HepG2 (cell line): ENCODE results near the gene SYNM. TPM values are rescaled to one million over a fixed set of nuclear protein-coding genes. Genes with fewer than 3 reads are reported as not detected.

Experiments used
- ATAC-seq: fragments of 200-7000 bp; cut with Tn5 transposase; 3 replicates; pipeline ENCODE4 v1.9.1; 2020; ENCODE audit warnings: mild to moderate bottlenecking, moderate library complexity
- BruUV-seq: library from RNA; stranded (reverse); fragments of 400-500 nt; replicated peaks from 2 replicates; lab custom pipeline; 2021; lab: Mats Ljungman, UMichigan
- CTCF ChIA-PET: fragments of 300-600 bp; formaldehyde crosslinking; extraction: SDS; loops from one replicate; lab custom pipeline; 2021; ENCODE audit warnings: low total read pairs, inconsistent platforms, low intra/inter-chr PET ratio; lab: Yijun Ruan, JAX
- POLR2A ChIA-PET: fragments of 350-600 bp; sonication (Branson Sonifier 250); formaldehyde crosslinking; loops from one replicate; lab custom pipeline; 2020; ENCODE audit warnings: antibody characterized with exemption, inconsistent platforms; lab: Yijun Ruan, JAX
- DNase-seq: peaks from one replicate; pipeline ENCODE4 v3.0.0-alpha.2; 2015; ENCODE audit warnings: low spot score
- FAIRE-seq: peaks from 3 replicates; lab custom pipeline; 2011; peaks lifted over from hg19 to GRCh38; lab: Jason Lieb, UNC
- H2AFZ ChIP-seq: one replicate; pipeline ENCODE4 v1.6.1; 2011; ENCODE audit warnings: low read length, inconsistent platforms
- H3K27ac ChIP-seq: fragments of 300-600 bp; 3 replicates; pipeline ENCODE4 v1.8.0; 2011; ENCODE audit warnings: mixed run types, mild to moderate bottlenecking, mixed read lengths, low read length, inconsistent platforms; ENCODE audit not compliant: insufficient read depth; ENCODE audit errors: extremely low read length
- H3K27me3 ChIP-seq, 2 experiments: fragments of 200-600 bp in 1 of 2; 2 replicates in 1 of 2; 3 replicates in 1 of 2; pipeline versions ENCODE4 v1.6.0 to v1.8.0; 2011; ENCODE audit warnings: low read length in 2 of 2, mild to moderate bottlenecking in 2 of 2, moderate library complexity in 2 of 2, inconsistent platforms in 1 of 2; ENCODE audit not compliant: insufficient read depth in 2 of 2, control insufficient read depth in 1 of 2
- H3K36me3 ChIP-seq, 2 experiments: fragments of 200-600 bp in 1 of 2; replicated peaks in 1 of 2; 2 replicates in 1 of 2; 3 replicates in 1 of 2; pipeline versions ENCODE4 v1.5.1 to v1.8.0; 2011; ENCODE audit warnings: low read length in 2 of 2, inconsistent platforms in 1 of 2; ENCODE audit not compliant: insufficient read depth in 2 of 2, control insufficient read depth in 1 of 2
- H3K4me1 ChIP-seq: 2 replicates; pipeline ENCODE4 v1.5.1; 2012; ENCODE audit warnings: low read length, inconsistent platforms; ENCODE audit not compliant: insufficient read depth
- H3K4me2 ChIP-seq: 2 replicates; pipeline ENCODE4 v1.6.0; 2011; ENCODE audit warnings: low read depth, low read length, inconsistent platforms
- H3K4me3 ChIP-seq, 3 experiments: fragments of 200-600 bp in 1 of 3; sonication (generic), shearing (Covaris generic) in 1 of 3; replicated peaks in 1 of 3; 2 replicates each; pipeline ENCODE4 v1.5.1; 2011 to 2016; ENCODE audit warnings: low read length in 3 of 3, inconsistent platforms in 2 of 3, low read depth in 2 of 3, mild to moderate bottlenecking in 2 of 3, control low read depth in 1 of 3, mixed read lengths in 1 of 3; ENCODE audit not compliant: insufficient read depth in 1 of 3
- H3K79me2 ChIP-seq: one replicate; pipeline ENCODE4 v1.6.1; 2011; ENCODE audit warnings: low read length, inconsistent platforms; ENCODE audit not compliant: insufficient read depth
- H3K9ac ChIP-seq: 2 replicates; pipeline ENCODE4 v1.6.0; 2011; ENCODE audit warnings: mild to moderate bottlenecking, low read depth, low read length, inconsistent platforms; ENCODE audit not compliant: insufficient read depth
- H3K9me3 ChIP-seq: 2 replicates; pipeline ENCODE4 v1.5.1; 2012; ENCODE audit warnings: mild to moderate bottlenecking, low read length
- H4K20me1 ChIP-seq: 2 replicates; pipeline ENCODE4 v1.6.0; 2011; ENCODE audit warnings: inconsistent platforms, mild to moderate bottlenecking, low read length, moderate library complexity; ENCODE audit not compliant: insufficient read depth
- AGO2 ChIP-seq: fragments of 200-400 bp; formaldehyde crosslinking; optimal IDR thresholded peaks from 2 replicates; pipeline ENCODE3; 2017; ENCODE audit warnings: mild to moderate bottlenecking, low read depth, low read length, moderate library complexity
- CREM ChIP-seq, 2 experiments: sonication (generic) in 1 of 2; formaldehyde crosslinking in 1 of 2; IDR thresholded peaks; 2 replicates each; pipeline versions ENCODE4 v1.4.0 to v1.6.1; 2016 to 2020; ENCODE audit warnings: antibody characterized with exemption in 1 of 2, mild to moderate bottlenecking in 1 of 2, missing genetic modification reagents in 1 of 2
- FIP1L1 ChIP-seq: fragments of 200-400 bp; formaldehyde crosslinking; IDR thresholded peaks from 2 replicates; pipeline ENCODE4 v1.6.1; 2018; ENCODE audit warnings: low read depth, mild to moderate bottlenecking, low read length, moderate library complexity, borderline replicate concordance; ENCODE audit not compliant: insufficient read depth
- GTF2F1 ChIP-seq: fragments of 150-350 bp; IDR thresholded peaks from 2 replicates; pipeline ENCODE4 v1.6.1; 2014; ENCODE audit warnings: low read length
- GTF3A ChIP-seq: sonication (generic); formaldehyde crosslinking; conservative IDR thresholded peaks from 2 replicates; pipeline ENCODE4 v1.4.0; 2020; ENCODE audit warnings: mild to moderate bottlenecking, missing genetic modification reagents
- HHEX ChIP-seq: IDR thresholded peaks from 2 replicates; pipeline ENCODE4 v1.6.1; 2016; ENCODE audit warnings: control low read depth
- PLRG1 ChIP-seq: fragments of 450-650 bp; conservative IDR thresholded peaks from 2 replicates; pipeline ENCODE4 v1.6.1; 2016
- ZBTB7B ChIP-seq: sonication (generic); formaldehyde crosslinking; IDR thresholded peaks from 2 replicates; pipeline ENCODE4 v1.4.0; 2020; ENCODE audit warnings: missing genetic modification reagents
- ZNF136 ChIP-seq: sonication (generic); formaldehyde crosslinking; IDR thresholded peaks from 2 replicates; pipeline ENCODE4 v1.8.1; 2022; ENCODE audit warnings: low read depth, mild to moderate bottlenecking, moderate library complexity, missing genetic modification reagents
- ZNF33B ChIP-seq: sonication (generic); formaldehyde crosslinking; IDR thresholded peaks from 2 replicates; pipeline ENCODE4 v1.5.1; 2020; ENCODE audit warnings: mild to moderate bottlenecking, missing genetic modification reagents
- ZNF343 ChIP-seq: sonication (generic); formaldehyde crosslinking; IDR thresholded peaks from 2 replicates; pipeline ENCODE4 v1.4.0; 2020; ENCODE audit warnings: mild to moderate bottlenecking, missing genetic modification reagents
- ZNF460 ChIP-seq: sonication (generic); formaldehyde crosslinking; IDR thresholded peaks from 2 replicates; pipeline ENCODE4 v1.5.1; 2020; ENCODE audit warnings: missing genetic modification reagents, mild to moderate bottlenecking, borderline replicate concordance
- ZNF549 ChIP-seq: sonication (generic); formaldehyde crosslinking; IDR thresholded peaks from 2 replicates; pipeline ENCODE4 v1.5.0; 2020; ENCODE audit warnings: missing genetic modification reagents
- WGBS: methylation state at CpG from one replicate; pipeline ENCODE4 v1.1.6; 2017; ENCODE audit warnings: low lambda C conversion rate; 5-methylcytosine and 5-hydroxymethylcytosine counted together
- in situ Hi-C: cut with HindIII; loops from 2 replicates; pipeline ENCODE4 v1.10.0; 2017; ENCODE audit warnings: low pct_unique_long_range_greater_than_20kb; ENCODE audit not compliant: extremely low pct_ligation_motif_present
- intact Hi-C: fragments of 100-400 bp; cut with micrococcal nuclease; formaldehyde crosslinking; loops from one replicate; pipeline ENCODE4 v1.10.0; 2022; ENCODE audit not compliant: unreplicated experiment
- polyA plus RNA-seq, 8 experiments: library from polyadenylated mRNA; depleted of rRNA in 3 of 8; stranded (reverse) in 7 of 8; unstranded in 1 of 8; fragments of >200 nt; fragmentation: Illumina TruSeq in 4 of 8; extraction: Trizol in 4 of 8; gene quantifications; 2 replicates each; pipeline versions ENCODE4 v1.2.1 to v1.2.3, GENCODE V29; 2011 to 2016; ENCODE audit warnings: low read depth in 4 of 8, missing spikeins in 1 of 8, mixed read lengths in 1 of 8; ENCODE audit not compliant: insufficient read depth in 1 of 8
- total RNA-seq, 5 experiments: library from RNA; depleted of rRNA; stranded (reverse); fragments of >200 nt; fragmentation: Illumina TruSeq; extraction: Trizol; gene quantifications; 2 replicates each; pipeline ENCODE4 v1.2.3, GENCODE V29; 2016; ENCODE audit warnings: low read depth in 1 of 5
- TF ChIP-seq, protein P1 (sequence below): IDR thresholded peaks from 2 replicates; pipeline ENCODE4 v1.6.1; 2018; ENCODE audit warnings: missing genetic modification reagents
- TF ChIP-seq, protein P2 (sequence below): sonication (generic); formaldehyde crosslinking; IDR thresholded peaks from 2 replicates; pipeline ENCODE4 v1.4.0; 2020; ENCODE audit warnings: missing genetic modification reagents, mild to moderate bottlenecking, borderline replicate concordance
- TF ChIP-seq, protein P3 (sequence below): sonication (generic); formaldehyde crosslinking; IDR thresholded peaks from 2 replicates; pipeline ENCODE4 v1.4.0; 2020; ENCODE audit warnings: mild to moderate bottlenecking, low read depth, missing genetic modification reagents
- TF ChIP-seq, protein P4 (sequence below): sonication (generic); formaldehyde crosslinking; IDR thresholded peaks from 2 replicates; pipeline ENCODE4 v1.4.0; 2020; ENCODE audit warnings: missing genetic modification reagents
- TF ChIP-seq, protein P5 (sequence below): sonication (generic); formaldehyde crosslinking; IDR thresholded peaks from 2 replicates; pipeline ENCODE4 v1.9.0; 2021; ENCODE audit warnings: missing genetic modification reagents, borderline replicate concordance

The SYNM gene
- total and polyA plus RNA-seq, 2 of the 13 experiments (the other 11 are each of a cell fraction or from before 2014, with no cell fraction given), result 1.1 to 3.7 TPM

DNA sequence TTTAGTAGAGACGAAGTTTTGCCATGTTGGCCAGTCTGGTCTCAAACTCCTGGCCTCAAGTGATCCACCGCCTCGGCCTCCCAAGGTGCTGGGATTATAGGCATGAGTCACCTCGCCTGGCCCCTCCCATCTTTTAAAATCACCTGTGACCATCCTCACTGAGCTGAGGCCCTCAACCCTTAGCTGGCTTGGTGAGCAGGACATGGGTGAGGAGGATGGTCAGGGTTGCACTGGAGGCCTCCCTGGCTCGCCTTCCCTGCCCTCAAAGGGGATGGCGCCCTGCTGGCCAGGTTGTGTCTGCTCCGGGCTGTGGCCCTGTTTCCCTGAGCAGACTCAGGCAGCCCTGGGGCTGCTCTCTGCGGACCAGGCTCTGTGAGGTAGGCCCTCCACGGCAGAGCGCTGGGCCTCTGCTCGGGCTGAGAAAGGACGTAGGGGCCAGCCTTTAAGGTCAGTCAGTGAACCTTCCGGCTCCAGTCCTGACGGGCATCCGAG is 33.7 kb downstream of the SYNM start:
- FAIRE-seq, result no peak
- in situ Hi-C loops (no loop called here), intact Hi-C loops (no loop called here)
- ChIA-PET CTCF (no interaction called here), POLR2A (no interaction called here)
- no peak for DNase-seq
- Histone ChIP-seq H3K4me3 (no peak overlapping the region), H3K79me2 (no peaks in the 10 kb centered on the region), H3K27me3 (no peaks in the 10 kb centered on the region), H3K36me3 (peaks cover 0 to 11% of the 10 kb centered on the region in 2 experiments; a peak in 3 of 5 replicates), H3K4me2 (no peak overlapping the region), H3K9me3 (no peaks in the 10 kb centered on the region), H3K4me1 (peaks cover 28% of the 10 kb centered on the region), H3K9ac (no peak overlapping the region), H4K20me1 (no peaks in the 10 kb centered on the region), H3K27ac (no peak overlapping the region), H2AFZ (no peak overlapping the region)
- peak; percentile 32; the same call in 2 of the 3 replicates for ATAC-seq
- WGBS, result 96% methylated on average over 9 of the region's 15 CpGs
- TF ChIP-seq, protein P1, sequence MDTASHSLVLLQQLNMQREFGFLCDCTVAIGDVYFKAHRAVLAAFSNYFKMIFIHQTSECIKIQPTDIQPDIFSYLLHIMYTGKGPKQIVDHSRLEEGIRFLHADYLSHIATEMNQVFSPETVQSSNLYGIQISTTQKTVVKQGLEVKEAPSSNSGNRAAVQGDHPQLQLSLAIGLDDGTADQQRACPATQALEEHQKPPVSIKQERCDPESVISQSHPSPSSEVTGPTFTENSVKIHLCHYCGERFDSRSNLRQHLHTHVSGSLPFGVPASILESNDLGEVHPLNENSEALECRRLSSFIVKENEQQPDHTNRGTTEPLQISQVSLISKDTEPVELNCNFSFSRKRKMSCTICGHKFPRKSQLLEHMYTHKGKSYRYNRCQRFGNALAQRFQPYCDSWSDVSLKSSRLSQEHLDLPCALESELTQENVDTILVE (CRISPR knock-in tag), result no peak
- TF ChIP-seq ZNF343 (CRISPR knock-in tag) (no peak), FIP1L1 (no peak), PLRG1 (no peak), AGO2 (no peak), ZNF136 (CRISPR knock-in tag) (no peak), CREM (IDR thresholded peaks at IDR 0.05) (no peak), CREM (CRISPR knock-in tag; IDR thresholded peaks at IDR 0.05) (no peak), ZNF33B (no peak), ZNF549 (CRISPR knock-in tag) (no peak), ZNF460 (CRISPR knock-in tag) (no peak), ZBTB7B (CRISPR knock-in tag) (no peak), GTF3A (CRISPR knock-in tag) (no peak), GTF2F1 (no peak), HHEX (no peak)
- TF ChIP-seq, protein P2, sequence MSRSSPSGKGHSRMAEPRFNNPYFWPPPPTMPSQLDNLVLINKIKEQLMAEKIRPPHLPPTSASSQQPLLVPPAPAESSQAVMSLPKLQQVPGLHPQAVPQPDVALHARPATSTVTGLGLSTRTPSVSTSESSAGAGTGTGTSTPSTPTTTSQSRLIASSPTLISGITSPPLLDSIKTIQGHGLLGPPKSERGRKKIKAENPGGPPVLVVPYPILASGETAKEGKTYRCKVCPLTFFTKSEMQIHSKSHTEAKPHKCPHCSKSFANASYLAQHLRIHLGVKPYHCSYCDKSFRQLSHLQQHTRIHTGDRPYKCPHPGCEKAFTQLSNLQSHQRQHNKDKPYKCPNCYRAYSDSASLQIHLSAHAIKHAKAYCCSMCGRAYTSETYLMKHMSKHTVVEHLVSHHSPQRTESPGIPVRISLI (CRISPR knock-in tag), result no peak
- TF ChIP-seq, protein P3, sequence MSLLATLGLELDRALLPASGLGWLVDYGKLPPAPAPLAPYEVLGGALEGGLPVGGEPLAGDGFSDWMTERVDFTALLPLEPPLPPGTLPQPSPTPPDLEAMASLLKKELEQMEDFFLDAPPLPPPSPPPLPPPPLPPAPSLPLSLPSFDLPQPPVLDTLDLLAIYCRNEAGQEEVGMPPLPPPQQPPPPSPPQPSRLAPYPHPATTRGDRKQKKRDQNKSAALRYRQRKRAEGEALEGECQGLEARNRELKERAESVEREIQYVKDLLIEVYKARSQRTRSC, result no peak
- TF ChIP-seq, protein P4, sequence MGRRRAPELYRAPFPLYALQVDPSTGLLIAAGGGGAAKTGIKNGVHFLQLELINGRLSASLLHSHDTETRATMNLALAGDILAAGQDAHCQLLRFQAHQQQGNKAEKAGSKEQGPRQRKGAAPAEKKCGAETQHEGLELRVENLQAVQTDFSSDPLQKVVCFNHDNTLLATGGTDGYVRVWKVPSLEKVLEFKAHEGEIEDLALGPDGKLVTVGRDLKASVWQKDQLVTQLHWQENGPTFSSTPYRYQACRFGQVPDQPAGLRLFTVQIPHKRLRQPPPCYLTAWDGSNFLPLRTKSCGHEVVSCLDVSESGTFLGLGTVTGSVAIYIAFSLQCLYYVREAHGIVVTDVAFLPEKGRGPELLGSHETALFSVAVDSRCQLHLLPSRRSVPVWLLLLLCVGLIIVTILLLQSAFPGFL (CRISPR knock-in tag), result no peak
- TF ChIP-seq, protein P5, sequence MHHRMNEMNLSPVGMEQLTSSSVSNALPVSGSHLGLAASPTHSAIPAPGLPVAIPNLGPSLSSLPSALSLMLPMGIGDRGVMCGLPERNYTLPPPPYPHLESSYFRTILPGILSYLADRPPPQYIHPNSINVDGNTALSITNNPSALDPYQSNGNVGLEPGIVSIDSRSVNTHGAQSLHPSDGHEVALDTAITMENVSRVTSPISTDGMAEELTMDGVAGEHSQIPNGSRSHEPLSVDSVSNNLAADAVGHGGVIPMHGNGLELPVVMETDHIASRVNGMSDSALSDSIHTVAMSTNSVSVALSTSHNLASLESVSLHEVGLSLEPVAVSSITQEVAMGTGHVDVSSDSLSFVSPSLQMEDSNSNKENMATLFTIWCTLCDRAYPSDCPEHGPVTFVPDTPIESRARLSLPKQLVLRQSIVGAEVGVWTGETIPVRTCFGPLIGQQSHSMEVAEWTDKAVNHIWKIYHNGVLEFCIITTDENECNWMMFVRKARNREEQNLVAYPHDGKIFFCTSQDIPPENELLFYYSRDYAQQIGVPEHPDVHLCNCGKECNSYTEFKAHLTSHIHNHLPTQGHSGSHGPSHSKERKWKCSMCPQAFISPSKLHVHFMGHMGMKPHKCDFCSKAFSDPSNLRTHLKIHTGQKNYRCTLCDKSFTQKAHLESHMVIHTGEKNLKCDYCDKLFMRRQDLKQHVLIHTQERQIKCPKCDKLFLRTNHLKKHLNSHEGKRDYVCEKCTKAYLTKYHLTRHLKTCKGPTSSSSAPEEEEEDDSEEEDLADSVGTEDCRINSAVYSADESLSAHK (CRISPR knock-in tag), result no peak
- BruUV-seq, result no TSS peak
